Measurements from ENCODE around the gene GRM8.

DNA sequence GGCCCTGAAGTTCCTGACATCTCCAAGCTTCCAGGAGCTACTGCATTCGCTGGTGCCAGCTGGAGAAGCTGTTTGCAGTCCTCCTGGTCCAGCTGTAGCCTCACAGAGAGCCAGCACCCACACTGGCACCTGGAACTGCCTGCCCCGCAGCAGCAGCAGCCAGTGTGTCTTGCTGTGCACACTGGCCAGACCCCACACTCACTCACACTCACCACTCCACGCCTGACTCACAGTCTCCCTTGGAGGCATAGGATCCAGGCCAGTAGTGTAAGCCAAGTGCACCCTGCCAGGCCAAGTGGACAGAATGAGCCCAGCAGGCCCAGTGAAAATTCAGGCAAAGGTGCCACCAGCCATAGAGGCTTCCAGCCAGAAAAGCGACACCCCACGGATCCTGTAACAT is 566.3 kb downstream of the GRM8 start:
- TF ChIP-seq, protein P1, sequence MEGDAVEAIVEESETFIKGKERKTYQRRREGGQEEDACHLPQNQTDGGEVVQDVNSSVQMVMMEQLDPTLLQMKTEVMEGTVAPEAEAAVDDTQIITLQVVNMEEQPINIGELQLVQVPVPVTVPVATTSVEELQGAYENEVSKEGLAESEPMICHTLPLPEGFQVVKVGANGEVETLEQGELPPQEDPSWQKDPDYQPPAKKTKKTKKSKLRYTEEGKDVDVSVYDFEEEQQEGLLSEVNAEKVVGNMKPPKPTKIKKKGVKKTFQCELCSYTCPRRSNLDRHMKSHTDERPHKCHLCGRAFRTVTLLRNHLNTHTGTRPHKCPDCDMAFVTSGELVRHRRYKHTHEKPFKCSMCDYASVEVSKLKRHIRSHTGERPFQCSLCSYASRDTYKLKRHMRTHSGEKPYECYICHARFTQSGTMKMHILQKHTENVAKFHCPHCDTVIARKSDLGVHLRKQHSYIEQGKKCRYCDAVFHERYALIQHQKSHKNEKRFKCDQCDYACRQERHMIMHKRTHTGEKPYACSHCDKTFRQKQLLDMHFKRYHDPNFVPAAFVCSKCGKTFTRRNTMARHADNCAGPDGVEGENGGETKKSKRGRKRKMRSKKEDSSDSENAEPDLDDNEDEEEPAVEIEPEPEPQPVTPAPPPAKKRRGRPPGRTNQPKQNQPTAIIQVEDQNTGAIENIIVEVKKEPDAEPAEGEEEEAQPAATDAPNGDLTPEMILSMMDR (IDR thresholded peaks at IDR 0.05), result no peak
- TF ChIP-seq POLR2A (IDR thresholded peaks at IDR 0.05), result no peak

Measured in upper lobe of left lung (tissue), 4 donors.